Mesenchymal stem cell (in vitro differentiated cells and primary cell): Measurements from ENCODE around the gene VAV2.

Experiments
- DNase-seq: peaks from one replicate; pipeline ENCODE4 v3.0.0-alpha.2; 2013
- H2AFZ ChIP-seq: one replicate; pipeline ENCODE4 v1.6.1; 2013; ENCODE audit warnings: low read depth, mild to moderate bottlenecking, control low read depth, inconsistent platforms, low read length, moderate library complexity
- H2AK5ac ChIP-seq: 2 replicates; pipeline ENCODE4 v1.6.1; 2013; ENCODE audit warnings: low read length, moderate library complexity, mild to moderate bottlenecking, inconsistent platforms; ENCODE audit not compliant: severe bottlenecking
- H2BK120ac ChIP-seq: one replicate; pipeline ENCODE4 v1.6.1; 2013; ENCODE audit warnings: low read depth, mild to moderate bottlenecking, inconsistent platforms, low read length, moderate library complexity
- H2BK12ac ChIP-seq, 2 experiments: one replicate each; pipeline ENCODE4 v1.6.1; 2013; ENCODE audit warnings: inconsistent platforms in 2 of 2, low read length in 2 of 2, mild to moderate bottlenecking in 2 of 2, moderate library complexity in 2 of 2, control low read depth in 1 of 2
- H2BK15ac ChIP-seq: one replicate; pipeline ENCODE4 v1.6.1; 2013; ENCODE audit warnings: mild to moderate bottlenecking, low read depth, inconsistent platforms; ENCODE audit not compliant: poor library complexity, severe bottlenecking
- H2BK5ac ChIP-seq: 2 replicates; pipeline ENCODE4 v1.6.1; 2013; ENCODE audit warnings: low read depth, mild to moderate bottlenecking, low read length, control low read depth, inconsistent platforms; ENCODE audit not compliant: poor library complexity, severe bottlenecking
- H3K14ac ChIP-seq, 2 experiments: one replicate each; pipeline ENCODE4 v1.6.1; 2013; ENCODE audit warnings: inconsistent platforms in 2 of 2, low read length in 2 of 2, control low read depth in 1 of 2, mild to moderate bottlenecking in 1 of 2, moderate library complexity in 1 of 2
- H3K18ac ChIP-seq, 2 experiments: one replicate each; pipeline ENCODE4 v1.6.1; 2013; ENCODE audit warnings: inconsistent platforms in 2 of 2, low read length in 2 of 2, control low read depth in 1 of 2, low read depth in 1 of 2, mild to moderate bottlenecking in 1 of 2
- H3K23ac ChIP-seq, 2 experiments: one replicate each; pipeline ENCODE4 v1.6.1; 2013; ENCODE audit warnings: inconsistent platforms in 2 of 2, low read length in 2 of 2, mild to moderate bottlenecking in 2 of 2, moderate library complexity in 2 of 2, control low read depth in 1 of 2
- H3K27ac ChIP-seq: 2 replicates; pipeline ENCODE4 v1.5.1; 2013; ENCODE audit warnings: mild to moderate bottlenecking, moderate library complexity, low read length, control low read depth, inconsistent platforms; ENCODE audit not compliant: poor library complexity, severe bottlenecking
- H3K27me3 ChIP-seq, 2 experiments: 2 replicates each; pipeline versions ENCODE4 v1.6.1 to v1.7.0; 2013; ENCODE audit warnings: low read length in 2 of 2, mild to moderate bottlenecking in 2 of 2, moderate library complexity in 2 of 2, control low read depth in 1 of 2, inconsistent platforms in 1 of 2; ENCODE audit not compliant: control insufficient read depth in 1 of 2, insufficient read depth in 1 of 2
- H3K36me3 ChIP-seq, 2 experiments: 2 replicates each; pipeline versions ENCODE4 v1.6.1 to v1.7.0; 2013; ENCODE audit warnings: low read length in 2 of 2, control low read depth in 1 of 2, inconsistent platforms in 1 of 2, low read depth in 1 of 2, mild to moderate bottlenecking in 1 of 2; ENCODE audit not compliant: insufficient read depth in 2 of 2, control insufficient read depth in 1 of 2
- H3K4ac ChIP-seq, 2 experiments: one replicate each; pipeline ENCODE4 v1.6.1; 2013; ENCODE audit warnings: inconsistent platforms in 2 of 2, low read length in 2 of 2, mild to moderate bottlenecking in 2 of 2, moderate library complexity in 2 of 2, control low read depth in 1 of 2, low read depth in 1 of 2
- H3K4me1 ChIP-seq: 2 replicates; pipeline ENCODE4 v1.6.1; 2013; ENCODE audit warnings: low read depth, low read length, control low read depth; ENCODE audit not compliant: control insufficient read depth, insufficient read depth
- H3K4me2 ChIP-seq: 2 replicates; pipeline ENCODE4 v1.6.1; 2013; ENCODE audit warnings: low read length, mild to moderate bottlenecking, inconsistent platforms; ENCODE audit not compliant: poor library complexity, severe bottlenecking
- H3K4me3 ChIP-seq, 2 experiments: 2 replicates each; pipeline versions ENCODE4 v1.5.1 to v1.7.0; 2013; ENCODE audit warnings: low read length in 2 of 2, mild to moderate bottlenecking in 2 of 2, control low read depth in 1 of 2, low read depth in 1 of 2; ENCODE audit not compliant: insufficient read depth in 1 of 2
- H3K79me1 ChIP-seq: replicated peaks from 2 replicates; pipeline ENCODE4 v1.6.1; 2013; ENCODE audit warnings: mild to moderate bottlenecking, control low read depth, low read length, inconsistent platforms; ENCODE audit not compliant: poor library complexity, severe bottlenecking
- H3K9ac ChIP-seq: 2 replicates; pipeline ENCODE4 v1.7.0; 2013; ENCODE audit warnings: mild to moderate bottlenecking, low read length, moderate library complexity
- H3K9me3 ChIP-seq: 2 replicates; pipeline ENCODE4 v1.7.0; 2013; ENCODE audit warnings: mild to moderate bottlenecking, low read length; ENCODE audit not compliant: control insufficient read depth
- H4K8ac ChIP-seq: one replicate; pipeline ENCODE4 v1.6.1; 2013; ENCODE audit warnings: inconsistent platforms, mild to moderate bottlenecking, low read length, moderate library complexity
- H4K91ac ChIP-seq: one replicate; pipeline ENCODE4 v1.6.1; 2013; ENCODE audit warnings: mild to moderate bottlenecking, low read length, inconsistent platforms
- WGBS: methylation state at CpG from one replicate; pipeline ENCODE4 v1.1.7; 2013; ENCODE audit warnings: mixed read lengths; 5-methylcytosine and 5-hydroxymethylcytosine counted together

The VAV2 gene

GRCh38 chr9:133971121-133971951, 20.8 kb downstream of the VAV2 start:
- WGBS, result 77% methylated on average over 21 of the region's 22 CpGs
- H3K23ac ChIP-seq, result no peak overlapping the region
- no peaks in the 10 kb centered on the region for H3K9me3 ChIP-seq

GRCh38 chr9:133970581-133971058, 21.5 kb downstream of the VAV2 start:
- H3K9ac ChIP-seq, result no peak overlapping the region
- peaks cover 60% of the 10 kb centered on the region for H3K4me1 ChIP-seq
- no peak overlapping the region for H4K8ac ChIP-seq
- peak overlapping the region in 1 of 2 experiments; percentile 21 for H3K18ac ChIP-seq
- H2BK15ac ChIP-seq, result no peak overlapping the region
- H2AFZ ChIP-seq, result no peak overlapping the region
- H3K14ac ChIP-seq, result no peak overlapping the region
- H3K79me1 ChIP-seq, result no peaks in the 10 kb centered on the region
- WGBS, result 73% methylated on average over 5 of the region's 6 CpGs
- DNase-seq, result no peak
- no peak overlapping the region for H3K4ac ChIP-seq
- no peak overlapping the region for H4K91ac ChIP-seq
- peaks cover 0 to 29% of the 10 kb centered on the region in 2 experiments for H3K36me3 ChIP-seq
- H3K4me3 ChIP-seq, result no peak overlapping the region
- no peak overlapping the region for H2AK5ac ChIP-seq
- no peaks in the 10 kb centered on the region for H3K27me3 ChIP-seq
- no peak overlapping the region for H3K23ac ChIP-seq
- no peak overlapping the region for H2BK120ac ChIP-seq
- no peak overlapping the region for H2BK12ac ChIP-seq
- no peaks in the 10 kb centered on the region for H3K9me3 ChIP-seq
- no peak overlapping the region for H3K27ac ChIP-seq
- H2BK5ac ChIP-seq, result no peak overlapping the region
- no peak overlapping the region for H3K4me2 ChIP-seq

More at GRCh38 chr9:133971121-133971951, 20.8 kb downstream of the VAV2 start:
- Histone ChIP-seq H3K79me1 (no peaks in the 10 kb centered on the region), H3K27ac (no peak overlapping the region), H3K18ac (peak overlapping the region; percentile 25 to 64), H4K8ac (peak overlapping the region; percentile 55), H2AFZ (no peak overlapping the region), H3K4ac (peak overlapping the region in 1 of 2 experiments; percentile 57), H2BK5ac (no peak overlapping the region), H3K27me3 (no peaks in the 10 kb centered on the region), H3K36me3 (peaks cover 0 to 30% of the 10 kb centered on the region in 2 experiments), H2BK120ac (no peak overlapping the region), H2BK12ac (peak overlapping the region in 1 of 2 experiments; percentile 15), H3K4me2 (no peak overlapping the region), H3K4me1 (peaks cover 60% of the 10 kb centered on the region), H2BK15ac (no peak overlapping the region), H4K91ac (peak overlapping the region; percentile 27), H3K4me3 (peak overlapping the region in 1 of 2 experiments; percentile 6), H2AK5ac (peak overlapping the region; percentile 18), H3K9ac (no peak overlapping the region), H3K14ac (peak overlapping the region in 1 of 2 experiments; percentile 61)
- no peak for DNase-seq

GRCh38 chr9:133969681-133970580, 22.2 kb downstream of the VAV2 start:
- no peak overlapping the region for H3K4me2 ChIP-seq
- DNase-seq, result no peak
- no peak overlapping the region for H2AK5ac ChIP-seq
- H2BK120ac ChIP-seq, result no peak overlapping the region
- peaks cover 0 to 29% of the 10 kb centered on the region in 2 experiments for H3K36me3 ChIP-seq
- no peak overlapping the region for H2BK5ac ChIP-seq
- no peak overlapping the region for H3K4me3 ChIP-seq
- H3K27me3 ChIP-seq, result no peaks in the 10 kb centered on the region
- H3K9me3 ChIP-seq, result no peaks in the 10 kb centered on the region
- H2AFZ ChIP-seq, result no peak overlapping the region
- H2BK15ac ChIP-seq, result no peak overlapping the region
- no peak overlapping the region for H3K23ac ChIP-seq
- no peak overlapping the region for H2BK12ac ChIP-seq
- H3K14ac ChIP-seq, result no peak overlapping the region
- H4K91ac ChIP-seq, result peak overlapping the region; percentile 34
- peaks cover 57% of the 10 kb centered on the region for H3K4me1 ChIP-seq
- no peak overlapping the region for H3K9ac ChIP-seq
- no peak overlapping the region for H3K27ac ChIP-seq
- H3K18ac ChIP-seq, result no peak overlapping the region
- no peaks in the 10 kb centered on the region for H3K79me1 ChIP-seq
- 95% methylated on average over 21 of the region's 25 CpGs for WGBS
- H3K4ac ChIP-seq, result no peak overlapping the region
- H4K8ac ChIP-seq, result no peak overlapping the region
